ENCODE measurements around the gene ZNF575.
"Not testable (repeated sequence)": the region's sequence is repeated elsewhere in the genome, so short reads cannot be mapped to it uniquely, and the experiment has no call there.

ZNF575 gene

DNA sequence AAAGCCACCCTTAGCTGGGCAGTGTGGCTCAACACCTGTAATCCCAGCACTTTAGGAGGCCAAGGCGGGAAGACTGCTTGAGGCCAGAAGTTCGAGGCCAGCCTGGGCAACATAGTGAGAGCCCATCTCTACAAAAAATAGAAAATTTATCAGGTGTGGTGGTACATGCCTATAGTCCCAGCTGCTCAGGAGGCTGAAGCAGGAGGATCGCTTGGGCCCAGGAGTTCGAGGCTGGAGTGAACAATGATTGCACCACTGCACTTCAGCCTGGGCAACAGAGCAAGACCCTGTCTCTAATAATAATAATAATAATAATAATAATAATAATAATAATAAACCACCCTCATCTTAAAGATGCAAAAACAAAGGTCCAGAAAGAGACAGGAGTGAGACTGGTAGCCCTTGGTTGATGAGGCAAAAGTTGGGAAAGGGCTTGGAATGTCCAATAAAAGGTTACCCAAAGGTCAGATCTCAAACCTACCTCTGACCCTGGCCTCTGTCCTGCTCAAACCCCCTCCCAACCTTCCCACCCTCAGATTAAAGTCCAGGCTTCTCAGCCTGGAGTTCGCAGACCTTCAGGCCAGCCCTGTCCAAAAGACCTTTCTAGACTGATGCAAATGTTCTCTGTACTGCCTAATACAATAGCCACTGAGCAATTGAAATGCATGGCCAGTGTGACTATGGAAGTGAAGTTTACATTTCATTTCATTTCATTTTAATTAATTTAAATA is 9.1 kb downstream of the ZNF575 start:
- in situ Hi-C loops (cut with MboI; ENCODE audit: low sequenced_read_pairs): no loop called here

DNA sequence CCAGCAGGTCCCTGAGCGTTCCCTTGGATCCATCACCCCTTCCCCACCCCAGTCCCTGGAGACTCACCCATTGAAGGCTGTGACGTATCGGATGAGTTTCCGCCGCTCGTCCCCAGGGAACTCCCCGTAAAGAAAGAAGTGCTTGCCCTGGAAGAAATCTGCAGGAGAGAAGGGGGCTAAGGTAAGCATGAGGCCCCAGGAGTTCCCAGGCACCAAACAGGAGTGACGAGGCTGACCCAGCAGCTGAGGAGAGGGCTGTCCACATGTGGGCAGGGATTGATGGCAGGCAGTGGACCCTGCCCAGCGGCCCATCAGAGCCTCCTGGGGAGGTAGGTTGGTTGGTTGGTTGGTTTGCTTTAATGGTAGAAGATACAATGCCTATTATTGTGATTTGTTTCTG is 11.1 kb downstream of the ZNF575 start:
- in situ Hi-C loops (cut with MboI; ENCODE audit: low sequenced_read_pairs): no loop called here

DNA sequence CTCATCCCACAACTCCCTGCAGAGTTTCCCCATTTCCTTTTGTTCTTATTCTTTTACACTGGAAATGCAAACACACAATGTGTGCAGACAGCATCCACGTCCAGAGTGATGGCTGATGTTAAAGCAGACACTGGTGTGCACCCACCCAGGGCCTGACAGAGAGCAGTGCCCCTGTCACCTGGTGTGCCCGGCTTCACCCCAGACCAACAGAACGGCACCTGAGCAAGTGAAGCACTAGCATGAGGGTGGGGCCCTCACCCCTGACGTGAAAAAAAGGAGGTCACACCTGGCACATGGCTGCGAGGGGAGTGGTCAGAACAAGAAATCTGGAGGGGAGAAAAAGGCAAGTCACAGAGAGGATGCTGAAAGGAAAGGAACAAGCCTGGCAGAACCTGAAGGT is 12.3 kb downstream of the ZNF575 start:
- in situ Hi-C loops (cut with MboI; ENCODE audit: low sequenced_read_pairs): no loop called here

DNA sequence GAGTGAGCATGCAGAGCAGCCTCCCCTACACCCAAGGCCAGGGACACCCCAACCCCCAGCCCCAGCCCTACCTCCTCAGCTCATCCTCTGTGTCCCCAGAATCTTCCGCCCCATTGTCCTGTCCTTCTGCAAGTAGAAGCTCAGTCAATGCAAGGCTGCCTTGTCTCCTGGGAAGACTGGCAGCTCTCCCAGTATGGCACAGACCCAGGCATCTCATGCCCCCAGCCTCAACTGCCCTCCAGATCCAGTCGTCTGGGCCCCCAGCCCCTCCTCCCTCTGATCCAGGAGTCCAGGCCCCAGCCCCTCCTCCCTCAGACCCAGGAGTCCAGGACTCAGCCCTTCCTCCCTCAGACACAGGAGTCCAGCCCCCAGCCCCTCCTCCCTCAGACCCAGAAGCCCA is 13.0 kb downstream of the ZNF575 start:
- in situ Hi-C loops (cut with MboI; ENCODE audit: low sequenced_read_pairs): no loop called here

DNA sequence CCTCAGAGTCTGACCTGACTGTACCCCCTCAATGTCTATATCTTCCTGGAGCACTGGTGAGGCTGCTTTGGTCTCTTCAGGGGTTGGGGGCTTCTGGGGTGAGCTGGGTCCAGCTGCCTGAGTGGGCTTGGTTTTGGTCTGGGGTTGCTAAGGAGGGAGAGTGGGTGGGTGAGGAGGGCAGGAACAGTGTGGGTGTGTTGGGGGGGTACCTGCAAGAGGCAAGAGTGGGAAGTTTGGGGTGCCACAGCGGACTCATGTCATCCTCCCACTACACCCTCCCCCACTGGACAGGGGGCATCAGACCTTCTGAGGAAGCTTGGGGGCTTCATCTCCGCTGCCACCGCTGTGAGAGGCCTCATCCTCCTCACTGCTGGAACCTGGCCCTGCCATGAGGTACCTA is 13.6 kb downstream of the ZNF575 start:
- in situ Hi-C loops (cut with MboI; ENCODE audit: low sequenced_read_pairs): no loop called here

DNA sequence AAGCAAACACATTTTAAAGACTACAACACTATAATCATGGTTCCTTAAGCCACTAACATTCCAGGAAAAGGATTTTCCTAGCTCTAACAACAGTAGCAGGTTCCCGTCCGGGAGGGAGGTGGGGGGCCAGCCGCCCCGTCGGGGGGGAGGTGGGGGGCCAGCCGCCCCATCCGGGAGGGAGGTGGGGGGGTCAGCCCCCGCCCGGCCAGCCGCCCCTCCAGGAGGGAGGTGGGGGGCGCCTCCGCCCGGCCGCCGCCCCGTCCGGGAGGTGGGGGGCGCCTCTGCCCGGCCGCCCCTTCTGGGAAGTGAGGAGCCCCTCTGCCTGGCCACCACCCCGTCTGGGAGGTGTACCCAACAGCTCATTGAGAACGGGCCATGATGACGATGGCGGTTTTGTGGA is 14.9 kb downstream of the ZNF575 start:
- in situ Hi-C loops (cut with MboI; ENCODE audit: low sequenced_read_pairs): not testable (repeated sequence)

- in situ Hi-C loops (cut with MboI; ENCODE audit: low sequenced_read_pairs): no loop called here
These were observed 15.7 kb downstream of the ZNF575 start for GRCh38 chr19:43548706-43549105.

DNA sequence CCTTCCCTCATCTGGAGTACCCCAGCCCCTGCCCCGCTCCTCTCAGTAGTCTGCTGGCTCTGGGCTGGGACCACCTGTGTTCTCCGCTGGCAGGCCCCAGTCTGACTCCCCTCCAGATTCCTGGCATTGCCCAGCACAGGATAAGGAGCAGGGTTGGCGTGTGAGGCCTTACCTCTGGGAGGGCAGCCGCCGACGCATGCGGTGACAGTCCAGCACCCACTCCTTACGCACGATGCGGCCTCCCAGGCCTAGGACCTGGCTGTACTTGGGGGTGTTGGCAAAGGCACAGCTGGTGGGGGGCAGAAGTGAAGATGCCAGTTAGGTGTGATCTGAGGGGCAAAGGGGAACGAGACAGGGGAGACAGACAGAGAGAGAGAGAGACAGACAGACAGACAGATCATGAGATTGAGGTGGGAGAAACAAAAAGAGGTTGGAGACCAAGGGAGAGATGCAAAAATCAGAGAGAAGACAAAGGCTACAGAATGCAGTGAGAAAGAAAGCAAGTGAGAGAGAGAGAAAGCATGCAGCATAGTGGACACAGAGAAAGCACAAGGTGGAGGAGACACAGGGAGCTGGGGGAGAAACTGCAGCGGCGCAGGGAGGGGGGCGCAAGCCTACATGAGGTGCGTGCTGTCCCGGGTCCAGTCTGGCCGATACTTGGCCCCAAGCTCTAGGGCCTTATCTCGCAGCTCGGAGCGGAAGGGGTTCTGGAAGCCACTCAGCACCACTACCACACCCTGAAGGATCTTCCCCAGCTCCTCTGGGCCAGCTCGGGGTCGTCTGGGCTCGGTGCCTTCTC is 18.6 kb downstream of the ZNF575 start:
- in situ Hi-C loops (cut with MboI; ENCODE audit: low sequenced_read_pairs): no loop called here

DNA sequence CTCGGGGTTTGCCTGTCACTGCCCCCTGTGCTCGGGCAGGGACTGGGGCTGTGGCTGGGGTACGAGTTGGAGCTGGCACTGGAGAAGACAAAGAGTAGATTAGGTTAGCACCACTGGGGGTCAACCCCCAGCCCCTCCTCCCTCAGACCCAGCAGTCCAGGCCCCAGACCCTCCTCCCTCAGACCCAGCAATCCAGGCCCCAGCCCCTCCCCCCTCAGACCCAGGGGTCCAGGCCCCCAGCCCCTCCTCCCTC is 19.1 kb downstream of the ZNF575 start:
- in situ Hi-C loops (cut with MboI; ENCODE audit: low sequenced_read_pairs): no loop called here

GRCh38 chr19:43552616-43553015 is 19.6 kb downstream of the ZNF575 start:
- in situ Hi-C loops (cut with MboI; ENCODE audit: low sequenced_read_pairs): no loop called here

DNA sequence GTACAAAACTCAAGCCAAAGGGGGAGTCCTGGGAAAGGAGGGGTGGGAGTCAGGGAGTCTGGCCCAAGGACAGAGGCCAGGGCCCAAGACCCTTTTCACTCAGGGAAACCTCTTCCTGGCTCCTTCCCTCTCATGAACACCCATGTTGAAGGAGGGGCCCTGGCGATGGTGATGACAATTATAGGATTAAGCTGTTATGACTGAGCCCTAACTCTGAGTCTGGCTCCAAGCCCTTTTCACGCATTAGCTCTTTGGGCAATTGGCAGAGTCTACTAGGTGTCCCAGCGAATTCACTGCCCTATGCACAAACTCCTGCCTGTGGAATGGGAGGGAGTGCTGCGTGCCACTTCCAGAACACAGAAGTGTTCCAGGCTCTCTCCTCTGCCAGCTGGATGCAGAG is 20.7 kb downstream of the ZNF575 start:
- in situ Hi-C loops (cut with MboI; ENCODE audit: low sequenced_read_pairs): no loop called here

GRCh38 chr19:43554317-43554895 is 21.4 kb downstream of the ZNF575 start:
- in situ Hi-C loops (cut with MboI; ENCODE audit: low sequenced_read_pairs): no loop called here

GRCh38 chr19:43555185-43555770 is 22.3 kb downstream of the ZNF575 start:
- in situ Hi-C loops (cut with MboI; ENCODE audit: low sequenced_read_pairs): no loop called here

GRCh38 chr19:43560687-43561086 is 27.7 kb downstream of the ZNF575 start:
- in situ Hi-C loops (cut with MboI; ENCODE audit: low sequenced_read_pairs): no loop called here

- in situ Hi-C loops (cut with MboI; ENCODE audit: low sequenced_read_pairs): no loop called here
These were observed 28.4 kb downstream of the ZNF575 start for GRCh38 chr19:43561139-43561970.

GRCh38 chr19:43562226-43562697 is 29.3 kb downstream of the ZNF575 start:
- in situ Hi-C loops (cut with MboI; ENCODE audit: low sequenced_read_pairs): no loop called here

GRCh38 chr19:43562698-43563241 is 29.8 kb downstream of the ZNF575 start:
- in situ Hi-C loops (cut with MboI; ENCODE audit: low sequenced_read_pairs): no loop called here

DNA sequence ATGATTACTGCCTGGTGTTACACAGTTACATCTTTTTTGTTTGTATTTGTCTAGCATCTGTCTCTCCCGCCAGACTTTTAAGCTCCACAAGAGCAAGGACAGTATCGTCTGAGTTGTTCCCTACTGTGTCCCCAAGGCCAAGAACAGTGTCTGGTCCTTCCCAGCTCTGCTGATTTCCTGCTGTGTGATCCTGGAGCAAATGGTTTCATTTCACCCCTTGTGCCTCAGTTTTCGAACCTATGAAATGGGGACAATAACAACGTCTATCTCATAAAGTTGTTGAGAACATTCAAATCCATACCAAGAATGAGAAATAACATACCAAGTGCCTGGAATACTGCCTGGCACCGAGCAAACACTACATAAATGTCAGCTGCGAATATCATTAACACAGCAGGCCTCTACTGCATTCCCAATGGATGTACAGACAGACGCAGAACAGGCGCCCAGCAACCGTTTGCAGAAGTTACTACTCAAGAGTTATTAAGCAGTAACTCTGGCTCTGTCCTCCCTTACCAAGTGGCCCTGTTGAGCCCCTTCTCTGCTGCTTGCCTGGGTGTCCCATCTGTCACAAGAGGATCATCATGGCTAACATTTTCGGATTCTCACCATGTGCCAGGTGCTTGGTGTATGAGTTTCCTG is 30.9 kb downstream of the ZNF575 start:
- in situ Hi-C loops (cut with MboI; ENCODE audit: low sequenced_read_pairs): no loop called here

- in situ Hi-C loops (cut with MboI; ENCODE audit: low sequenced_read_pairs): no loop called here
These were observed 31.8 kb downstream of the ZNF575 start for GRCh38 chr19:43564800-43565199.

DNA sequence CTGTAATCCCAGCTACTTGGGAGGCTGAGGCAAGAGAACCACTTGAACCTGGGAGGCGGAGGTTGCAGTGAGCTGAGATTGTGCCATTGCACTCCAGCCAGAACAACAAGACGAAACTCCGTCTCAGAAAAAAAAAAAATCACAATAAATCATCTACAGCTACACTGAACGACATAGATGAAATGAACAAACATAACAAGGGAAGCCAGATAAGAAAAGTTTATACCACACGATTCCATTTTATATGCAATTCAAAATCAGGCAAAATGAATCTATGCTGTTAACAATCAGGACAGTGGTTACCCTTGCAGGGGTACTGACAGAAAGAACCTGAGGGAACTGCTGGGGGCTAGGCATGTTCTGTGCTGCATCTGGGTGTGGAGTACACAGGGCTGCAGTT is 36.7 kb downstream of the ZNF575 start:
- in situ Hi-C loops (cut with MboI; ENCODE audit: low sequenced_read_pairs): no loop called here
